Measurements from ENCODE around the gene PPFIA3.
"Not testable (repeated sequence)": the region's sequence is repeated elsewhere in the genome, so short reads cannot be mapped to it uniquely, and the experiment has no call there.

The PPFIA3 gene

DNA sequence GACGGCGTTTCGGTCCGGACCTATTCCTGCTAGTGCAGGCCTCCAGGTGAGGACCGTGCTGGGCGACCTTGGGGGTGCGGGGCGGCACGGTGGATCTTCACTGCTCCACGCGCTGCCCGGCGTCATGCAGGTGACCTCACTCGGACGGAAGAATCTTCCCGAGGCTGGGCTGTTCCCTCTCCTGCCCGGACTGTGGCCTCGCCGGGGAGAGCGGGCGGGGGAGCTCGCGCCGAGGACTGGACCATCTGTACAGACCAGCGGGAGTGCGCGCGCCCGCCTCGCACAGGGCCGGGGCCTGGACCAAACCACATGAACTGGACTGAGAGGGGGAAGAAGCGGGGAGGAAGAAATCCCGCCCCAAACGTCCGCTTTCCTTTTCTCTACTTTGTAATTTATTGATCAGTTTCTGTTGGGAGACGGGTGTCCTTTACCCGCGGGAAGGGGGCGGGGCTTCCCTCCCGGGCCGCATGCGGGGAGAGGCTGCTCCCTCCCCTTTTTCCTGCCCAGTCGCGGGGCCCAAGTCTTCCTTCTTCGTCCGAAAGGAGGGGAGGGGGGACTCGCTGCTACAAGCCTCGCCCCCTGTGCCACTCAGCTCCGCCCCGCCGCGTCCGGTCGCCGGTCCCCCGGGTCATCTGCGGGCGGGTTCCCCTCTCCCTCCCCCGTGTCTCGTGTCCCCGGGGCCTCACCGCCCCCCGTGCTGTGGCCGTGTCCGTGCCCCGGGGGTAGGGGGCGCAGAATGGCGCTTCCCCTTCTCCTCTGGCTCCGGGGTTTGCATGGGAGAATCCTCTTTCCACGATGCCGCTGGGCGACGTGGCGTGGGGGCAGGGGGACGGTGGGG is 31.0 kb downstream of the PPFIA3 start:
- DNase-seq, result peak; percentile 62 to 63

DNA sequence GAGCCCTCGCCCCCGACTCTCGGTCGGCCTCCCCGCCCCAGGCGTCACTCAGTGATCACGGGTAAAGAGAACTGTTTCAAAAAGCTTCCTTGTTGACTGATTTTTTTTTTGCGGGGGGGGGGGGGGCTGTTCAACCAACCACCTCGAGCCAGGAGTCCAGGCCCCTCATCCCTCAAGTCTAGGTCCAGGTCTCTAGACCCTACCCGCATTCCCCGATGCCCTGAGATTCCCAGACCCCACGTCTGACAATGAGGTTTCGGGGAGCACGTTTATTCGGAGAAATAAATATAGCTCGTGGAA is 31.6 kb downstream of the PPFIA3 start:
- DNase-seq, result no peak

DNA sequence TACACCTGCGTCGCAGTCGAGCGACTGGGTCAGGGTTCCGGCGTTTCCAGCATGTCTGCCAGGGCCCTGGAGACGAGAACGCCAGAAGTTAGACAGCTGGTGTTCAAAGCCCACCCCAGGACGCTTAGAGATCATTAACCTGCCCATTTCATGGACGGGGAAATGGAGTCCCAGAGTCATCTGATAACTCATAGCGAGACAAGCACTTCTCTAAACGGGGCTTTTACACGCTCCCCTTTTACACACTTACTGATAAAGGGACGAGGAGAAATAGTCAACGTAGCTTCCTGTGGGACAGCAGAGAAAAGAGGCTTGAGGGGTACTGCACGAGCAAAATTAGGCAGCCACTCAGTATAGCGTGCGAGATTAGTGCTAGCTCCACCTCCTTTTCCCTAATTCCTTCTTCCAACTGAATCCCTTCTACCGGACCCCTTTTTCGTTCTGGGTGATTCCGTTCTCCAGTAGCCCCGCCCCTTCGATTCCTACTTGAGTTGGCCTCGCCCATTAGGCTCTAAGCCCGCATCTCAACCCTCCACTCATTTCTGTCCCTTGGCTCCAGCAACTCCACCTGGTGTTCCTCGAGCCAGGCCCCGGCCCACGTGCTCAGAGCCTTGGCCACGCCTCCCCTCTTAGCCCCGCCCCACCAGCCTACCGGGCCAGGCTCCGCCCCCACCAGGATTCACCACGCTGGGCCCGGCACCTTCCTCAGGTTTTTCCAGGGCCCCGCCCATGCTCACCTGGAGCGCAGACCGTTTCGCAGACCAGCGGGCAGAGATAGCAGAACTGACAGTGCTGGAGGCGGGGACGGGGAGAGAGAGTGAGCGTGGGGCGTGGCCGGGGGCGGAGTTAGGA is 32.1 kb downstream of the PPFIA3 start:
- DNase-seq, result peak; percentile 60 to 67

DNA sequence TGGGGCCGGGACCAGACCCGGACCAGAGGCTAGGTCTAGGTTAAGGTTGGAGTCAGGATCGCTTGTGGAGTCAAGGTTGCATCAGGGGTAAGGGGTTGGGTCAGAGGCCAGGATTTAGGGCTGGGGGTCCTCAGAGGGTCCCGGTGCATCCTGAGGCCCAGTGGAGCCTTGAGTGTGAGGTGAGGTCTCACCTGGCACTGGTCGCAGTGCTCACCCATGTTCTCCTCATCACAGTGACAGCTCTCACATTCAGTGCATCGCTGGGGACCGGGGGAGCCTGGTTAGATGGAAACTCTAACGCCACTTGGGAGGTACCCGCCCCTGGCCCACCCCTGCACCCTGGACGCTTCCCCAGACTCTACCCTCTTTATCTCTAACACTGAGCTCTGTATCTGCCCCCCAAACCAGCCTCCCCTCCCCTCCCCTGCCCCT is 32.8 kb downstream of the PPFIA3 start:
- no peak for DNase-seq

- DNase-seq, result no peak
Measured at GRCh38 chr19:49153167-49153809, 33.9 kb downstream of the PPFIA3 start.

GRCh38 chr19:49154279-49154678 is 34.9 kb downstream of the PPFIA3 start:
- DNase-seq, result no peak

DNA sequence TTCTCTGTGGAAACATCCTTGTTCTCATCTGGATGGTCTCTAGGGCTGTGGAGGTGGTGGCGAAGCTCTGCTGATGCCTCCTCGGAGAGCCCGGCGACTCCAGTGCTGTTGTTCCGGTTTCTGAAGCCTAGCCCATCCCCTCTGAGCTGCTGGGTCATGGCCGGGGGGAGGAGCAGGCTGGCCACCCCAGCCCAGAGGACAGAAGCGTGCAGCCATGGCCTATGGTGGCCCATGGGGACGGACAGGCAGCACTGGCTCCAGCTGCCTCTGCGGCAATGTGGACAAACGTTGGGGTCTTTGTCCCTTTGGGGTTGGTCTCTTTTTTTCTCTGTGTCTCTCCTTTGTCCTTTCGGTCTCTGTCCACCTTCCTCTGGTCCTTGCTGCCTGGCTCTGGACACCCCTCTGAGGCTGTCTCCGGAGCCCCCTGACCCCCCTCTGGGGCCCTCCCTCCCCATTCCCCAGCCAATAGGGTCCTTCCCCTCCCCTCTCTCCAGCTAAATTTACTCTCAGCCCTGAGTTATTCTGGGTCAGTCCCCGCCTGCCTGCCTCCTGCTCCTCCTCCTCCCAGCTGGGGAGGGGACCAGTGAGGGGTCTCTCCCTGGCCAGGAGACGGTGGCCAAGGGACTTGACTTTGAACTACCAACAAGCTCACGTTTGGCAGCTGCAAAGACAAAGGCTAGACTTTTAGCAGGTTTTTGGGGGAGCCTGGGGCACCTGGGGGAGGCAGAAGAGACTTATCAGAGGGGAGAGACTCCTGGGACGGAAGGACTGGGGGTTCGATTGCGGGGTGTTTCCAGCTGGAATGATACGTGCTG is 35.9 kb downstream of the PPFIA3 start, which contains the start of gene HRC:
Gene HRC, minus strand, starts transcription at position 392 of the 815 bp plus-strand sequence. Its CDS starts 159 bp downstream, at position 233.
- no peak for DNase-seq

DNA sequence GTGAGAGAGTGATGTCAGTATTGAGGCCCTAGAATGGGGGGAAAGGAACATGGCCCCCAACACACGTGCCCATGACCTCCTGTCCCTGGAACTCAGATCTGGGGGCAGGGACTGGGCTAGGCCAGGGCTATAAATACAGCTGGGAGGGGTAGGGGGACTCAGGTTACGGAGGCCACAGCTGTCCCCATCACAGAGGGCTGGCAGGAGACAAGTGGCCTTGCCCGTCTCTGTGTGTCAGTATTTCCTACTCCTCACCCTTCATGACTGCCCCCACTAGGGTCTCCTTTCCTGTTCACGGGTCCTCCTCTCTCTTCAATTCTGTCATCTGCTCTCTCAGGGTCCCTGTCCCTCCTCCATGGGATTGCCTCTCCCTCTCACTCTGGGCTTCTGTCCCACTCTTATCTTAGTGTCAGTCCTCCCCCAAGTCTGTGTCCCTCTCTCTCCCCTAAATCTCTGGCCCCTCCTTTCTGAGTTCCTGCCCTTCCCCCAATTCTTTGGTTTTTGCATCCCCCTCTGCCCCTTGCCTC is 36.5 kb downstream of the PPFIA3 start:
- DNase-seq, result no peak

GRCh38 chr19:49157445-49158224 is 38.3 kb downstream of the PPFIA3 start, which contains the start of gene TRPM4:
TSS of gene TRPM4 (plus strand) at chr19:49157792. CDS start at chr19:49157867, 75 bp downstream.
- DNase-seq, result peak; percentile 75 to 79

DNA sequence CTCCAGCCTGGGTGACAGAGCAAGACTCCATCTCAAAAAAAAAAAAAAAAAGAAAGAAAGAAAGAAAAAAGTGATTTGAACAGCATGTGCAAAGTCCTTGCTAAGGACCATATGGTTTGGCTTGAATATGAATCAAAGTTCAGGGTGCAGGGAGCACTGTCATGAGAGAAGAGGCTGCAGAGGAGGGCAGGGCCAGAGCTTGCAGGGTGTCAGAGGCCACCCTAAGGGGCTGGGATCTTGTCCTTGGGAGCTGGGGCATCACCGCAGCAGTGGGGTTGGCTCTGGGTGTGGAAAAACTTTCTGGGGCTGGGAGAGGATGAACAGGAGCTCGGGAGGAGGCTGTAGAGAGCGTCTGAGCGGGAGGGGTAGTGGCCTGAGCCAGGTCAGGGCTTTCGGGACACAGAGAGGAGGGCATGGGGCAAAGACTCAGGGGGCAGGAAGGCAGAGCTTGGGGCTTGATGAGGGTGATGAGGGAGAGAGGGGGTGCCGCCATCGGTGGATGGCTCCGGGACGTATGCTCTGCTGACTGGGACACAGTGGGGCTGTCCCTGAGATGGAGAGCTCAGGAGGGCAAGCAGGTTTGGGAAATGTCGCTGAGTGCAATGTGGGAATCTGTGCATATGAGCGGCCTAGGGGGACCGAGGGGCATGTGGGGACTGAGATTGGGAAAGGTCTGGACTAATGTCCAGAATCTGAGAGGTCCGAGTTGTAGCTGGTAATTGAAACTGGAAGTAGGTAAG is 41.3 kb downstream of the PPFIA3 start:
- DNase-seq, result no peak

DNA sequence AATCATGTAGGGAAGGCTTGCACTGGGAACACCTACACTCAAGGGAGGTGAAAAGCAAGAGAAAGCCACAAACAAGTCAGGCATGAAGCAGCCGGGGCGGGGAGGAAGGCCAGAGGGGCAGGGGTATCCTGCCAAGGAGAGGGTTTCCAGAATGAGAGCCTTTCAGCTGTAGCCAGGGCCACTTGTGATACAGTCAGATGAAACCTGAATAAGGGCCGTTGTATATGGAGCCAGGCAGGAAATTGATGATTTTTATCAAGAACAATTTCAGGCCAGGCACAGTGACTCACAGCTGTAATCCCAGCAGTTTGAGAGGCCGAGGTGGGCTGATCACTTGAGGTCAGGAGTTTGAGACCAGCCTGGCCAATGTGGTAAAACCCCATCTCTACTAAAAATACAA is 42.6 kb downstream of the PPFIA3 start:
- no peak for DNase-seq

- no peak for DNase-seq
Measured at GRCh38 chr19:49165111-49165750, 45.9 kb downstream of the PPFIA3 start.

DNA sequence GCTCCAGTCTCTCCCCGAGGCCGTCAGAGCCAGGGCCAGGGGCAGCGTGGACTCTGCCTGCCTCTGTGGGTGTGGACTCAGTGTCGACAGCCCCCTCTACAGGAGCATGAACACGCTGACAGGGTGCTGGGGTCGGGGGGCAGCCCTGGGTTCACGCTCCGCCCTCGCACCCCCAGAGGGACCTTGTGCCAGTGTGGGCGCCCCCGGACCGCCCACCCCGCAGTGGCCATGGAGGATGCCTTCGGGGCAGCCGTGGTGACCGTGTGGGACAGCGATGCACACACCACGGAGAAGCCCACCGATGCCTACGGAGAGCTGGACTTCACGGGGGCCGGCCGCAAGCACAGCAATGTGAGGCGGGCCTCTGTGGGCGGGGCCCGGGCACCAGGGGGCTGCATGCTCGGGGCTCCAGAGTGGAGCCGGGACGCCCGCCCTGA is 46.5 kb downstream of the PPFIA3 start:
- no peak for DNase-seq

GRCh38 chr19:49167857-49168409 is 48.6 kb downstream of the PPFIA3 start:
- no peak for DNase-seq

DNA sequence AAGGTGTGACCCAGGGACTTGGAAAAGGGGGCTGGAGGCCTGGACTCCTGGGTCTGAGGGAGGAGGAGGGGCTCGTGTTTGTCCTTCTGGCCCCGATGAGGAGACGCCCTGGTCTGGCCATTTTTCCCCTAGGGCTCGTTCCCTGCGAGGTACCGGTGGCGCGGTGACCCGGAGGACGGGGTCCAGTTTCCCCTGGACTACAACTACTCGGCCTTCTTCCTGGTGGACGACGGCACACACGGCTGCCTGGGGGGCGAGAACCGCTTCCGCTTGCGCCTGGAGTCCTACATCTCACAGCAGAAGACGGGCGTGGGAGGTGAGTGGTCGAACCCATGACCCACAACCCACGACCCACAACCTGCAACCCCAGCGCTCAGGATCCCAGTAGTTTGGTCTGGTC is 49.1 kb downstream of the PPFIA3 start:
- DNase-seq, result no peak

DNA sequence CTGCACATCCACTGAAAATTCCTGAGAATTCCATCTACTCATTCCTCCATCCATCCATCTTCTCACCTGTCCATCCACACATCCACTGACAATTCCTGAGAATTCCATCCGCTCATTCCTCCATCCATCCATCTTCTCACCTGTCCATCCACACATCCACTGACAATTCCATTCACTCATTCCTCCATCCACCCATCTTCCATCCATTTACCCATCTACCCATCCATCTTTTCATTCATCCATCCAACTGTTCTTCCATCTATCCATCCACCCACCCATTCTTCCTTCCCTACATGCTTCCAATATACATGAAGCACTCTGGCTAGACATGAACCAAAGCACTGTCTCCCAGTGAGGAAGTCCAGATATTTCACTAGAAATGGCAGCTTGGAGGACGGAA is 53.9 kb downstream of the PPFIA3 start:
- DNase-seq, result no peak

DNA sequence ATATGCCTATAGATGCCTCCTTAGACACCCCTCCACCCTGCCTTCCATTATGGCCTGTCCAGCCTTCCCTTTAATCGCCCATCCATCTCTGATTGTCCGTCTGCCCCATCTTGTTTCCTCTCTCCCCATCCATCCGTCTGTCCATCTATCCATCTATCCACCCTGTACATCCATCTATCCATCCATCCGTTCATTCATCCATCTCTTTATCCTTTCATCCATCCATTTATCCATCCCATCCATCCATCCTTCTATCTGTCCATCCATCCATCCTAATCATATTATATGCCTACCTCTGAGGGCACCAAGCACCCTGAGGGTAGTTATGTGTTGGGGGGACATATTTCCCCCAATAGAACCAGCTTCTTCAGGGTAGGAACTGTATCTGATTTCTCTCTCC is 61.3 kb downstream of the PPFIA3 start:
- no peak for DNase-seq

- not testable (repeated sequence) for DNase-seq
Measured at GRCh38 chr19:49182010-49182847, 62.9 kb downstream of the PPFIA3 start.
